ENCODE data around the gene WDR37.
A peak's percentile ranks its signal among the peaks of the same experiment; 100 is the strongest.
"Not testable (repeated sequence)": the region's sequence is repeated elsewhere in the genome, so short reads cannot be mapped to it uniquely, and the experiment has no call there.

WDR37 gene

GRCh38 chr10:1064964-1065247 lies 8.7 kb downstream of the WDR37 start:
- Histone ChIP-seq H3K4me3 (replicated peaks; ENCODE audit: low read depth, low read length) (no peak overlapping the region), H3K27me3 (replicated peaks; ENCODE audit: control insufficient read depth, insufficient read depth, low read length) (no peaks in the 10 kb centered on the region), H3K36me3 (ENCODE audit: control insufficient read depth, insufficient read depth, low read length) (peaks cover 3% of the 10 kb centered on the region)
- no peak for TF ChIP-seq CTCF (IDR thresholded peaks at IDR 0.05; ENCODE audit: insufficient read depth, low read length, poor library complexity, severe bottlenecking)
- no peak for DNase-seq (ENCODE audit: extremely low read depth, insufficient read length)

- DNase-seq (ENCODE audit: extremely low read depth, insufficient read length); H3K4me3 ChIP-seq (replicated peaks; ENCODE audit: low read depth, low read length); H3K27me3 ChIP-seq (replicated peaks; ENCODE audit: control insufficient read depth, insufficient read depth, low read length); H3K36me3 ChIP-seq (ENCODE audit: control insufficient read depth, insufficient read depth, low read length): not testable (repeated sequence)
Measured at GRCh38 chr10:1066734-1067133, 10.5 kb downstream of the WDR37 start.

- no peak for DNase-seq (ENCODE audit: extremely low read depth, insufficient read length)
- Histone ChIP-seq H3K36me3 (ENCODE audit: control insufficient read depth, insufficient read depth, low read length) (peaks cover 2% of the 10 kb centered on the region), H3K27me3 (replicated peaks; ENCODE audit: control insufficient read depth, insufficient read depth, low read length) (no peaks in the 10 kb centered on the region), H3K4me3 (replicated peaks; ENCODE audit: low read depth, low read length) (no peak overlapping the region)
- TF ChIP-seq CTCF (IDR thresholded peaks at IDR 0.05; ENCODE audit: insufficient read depth, low read length, poor library complexity, severe bottlenecking): no peak
Measured at GRCh38 chr10:1068380-1069361, 12.5 kb downstream of the WDR37 start.

GRCh38 chr10:1070919-1071318 lies 14.7 kb downstream of the WDR37 start:
- H3K36me3 ChIP-seq (ENCODE audit: control insufficient read depth, insufficient read depth, low read length): peaks cover 3% of the 10 kb centered on the region
- H3K27me3 ChIP-seq (replicated peaks; ENCODE audit: control insufficient read depth, insufficient read depth, low read length): no peaks in the 10 kb centered on the region
- no peak for TF ChIP-seq CTCF (IDR thresholded peaks at IDR 0.05; ENCODE audit: insufficient read depth, low read length, poor library complexity, severe bottlenecking)
- no peak overlapping the region for H3K4me3 ChIP-seq (replicated peaks; ENCODE audit: low read depth, low read length)
- DNase-seq (ENCODE audit: extremely low read depth, insufficient read length): no peak

- H3K4me3 ChIP-seq (replicated peaks; ENCODE audit: low read depth, low read length): no peak overlapping the region
- TF ChIP-seq CTCF (IDR thresholded peaks at IDR 0.05; ENCODE audit: insufficient read depth, low read length, poor library complexity, severe bottlenecking): peak; percentile 10
- DNase-seq (ENCODE audit: extremely low read depth, insufficient read length): no peak
- H3K36me3 ChIP-seq (ENCODE audit: control insufficient read depth, insufficient read depth, low read length): peaks cover 3% of the 10 kb centered on the region
- no peaks in the 10 kb centered on the region for H3K27me3 ChIP-seq (replicated peaks; ENCODE audit: control insufficient read depth, insufficient read depth, low read length)
Measured at GRCh38 chr10:1074052-1074747, 18.0 kb downstream of the WDR37 start.

GRCh38 chr10:1074748-1075308 lies 18.6 kb downstream of the WDR37 start:
- Histone ChIP-seq H3K36me3 (ENCODE audit: control insufficient read depth, insufficient read depth, low read length) (peaks cover 3% of the 10 kb centered on the region), H3K4me3 (replicated peaks; ENCODE audit: low read depth, low read length) (no peak overlapping the region), H3K27me3 (replicated peaks; ENCODE audit: control insufficient read depth, insufficient read depth, low read length) (no peaks in the 10 kb centered on the region)
- no peak for DNase-seq (ENCODE audit: extremely low read depth, insufficient read length)
- TF ChIP-seq CTCF (IDR thresholded peaks at IDR 0.05; ENCODE audit: insufficient read depth, low read length, poor library complexity, severe bottlenecking): peak; percentile 19

All from GM06990 (cell line).